HCT116 (cell line): Measurements from ENCODE around the gene CAPN10. TPM values are rescaled to one million over a fixed set of nuclear protein-coding genes. Genes with fewer than 3 reads are reported as not detected.

ENCODE experiments used
- ATAC-seq: fragments of 200-7000 bp; cut with Tn5 transposase; 2 replicates; pipeline ENCODE4 v1.9.1; 2020; ENCODE audit warnings: mild to moderate bottlenecking, moderate library complexity
- BruUV-seq: library from RNA; stranded (reverse); fragments of 400-500 nt; replicated peaks from 2 replicates; lab custom pipeline; 2021; lab: Mats Ljungman, UMichigan
- CTCF ChIA-PET: fragments of 300-600 bp; sonication (Branson Sonifier 250); formaldehyde crosslinking; loops from one replicate; lab custom pipeline; 2021; ENCODE audit warnings: antibody characterized with exemption; lab: Charles Lee
- POLR2A ChIA-PET: fragments of 300-600, 350-600 bp; sonication (Branson Sonifier 250); formaldehyde crosslinking; loops from one replicate; lab custom pipeline; 2021; ENCODE audit warnings: antibody characterized with exemption; lab: Charles Lee
- RAD21 ChIA-PET, 2 experiments: fragments of 300-600 bp; sonication (Branson Sonifier 250); formaldehyde crosslinking; loops; one replicate each; lab custom pipeline; 2023; ENCODE audit warnings: low total read pairs in 2 of 2; ENCODE audit not compliant: uncharacterized antibody in 2 of 2, unreplicated experiment in 2 of 2, low non-redundant PET in 1 of 2; lab: Charles Lee
- DNase-seq: peaks from one replicate; pipeline ENCODE4 v3.0.0-alpha.2; 2010; ENCODE audit warnings: low read depth, low spot score
- H2AFZ ChIP-seq: fragments of 200-600 bp; shearing (Covaris generic), sonication (generic); 2 replicates; pipeline ENCODE4 v1.6.1; 2017; ENCODE audit warnings: low read depth, mixed run types, mixed read lengths, antibody characterized with exemption, low read length; ENCODE audit not compliant: poor library complexity, severe bottlenecking
- H3K27ac ChIP-seq: 2 replicates; pipeline ENCODE4 v1.5.1; 2012; ENCODE audit warnings: low read depth, low read length
- H3K27me3 ChIP-seq: fragments of 200-600 bp; sonication (generic); 2 replicates; pipeline ENCODE4 v1.6.1; 2016; ENCODE audit warnings: mixed run types, low read length, mixed read lengths; ENCODE audit not compliant: insufficient read depth
- H3K36me3 ChIP-seq, 2 experiments: fragments of 200-500 bp in 1 of 2; fragments of 200-600 bp in 1 of 2; sonication (Bioruptor generic) in 1 of 2; sonication (generic) in 1 of 2; 2 replicates each; pipeline versions ENCODE4 v1.5.1 to v1.6.1; 2014 to 2016; ENCODE audit warnings: low read length in 2 of 2, inconsistent platforms in 1 of 2, mixed read lengths in 1 of 2, mixed run types in 1 of 2; ENCODE audit not compliant: insufficient read depth in 2 of 2, control insufficient read depth in 1 of 2
- H3K4me1 ChIP-seq, 2 experiments: fragments of 200-600 bp in 1 of 2; sonication (generic) in 1 of 2; 2 replicates each; pipeline versions ENCODE4 v1.5.1 to v1.6.1; 2012 to 2017; ENCODE audit warnings: low read length in 2 of 2, inconsistent platforms in 1 of 2, mild to moderate bottlenecking in 1 of 2, mixed read lengths in 1 of 2, mixed run types in 1 of 2, moderate library complexity in 1 of 2; ENCODE audit not compliant: insufficient read depth in 2 of 2, control insufficient read depth in 1 of 2
- H3K4me2 ChIP-seq: fragments of 200-600 bp; sonication (generic); 2 replicates; pipeline ENCODE4 v1.6.1; 2017; ENCODE audit warnings: mixed run types, low read length, mixed read lengths
- H3K4me3 ChIP-seq, 2 experiments: fragments of 200-600 bp in 1 of 2; sonication (generic) in 1 of 2; replicated peaks in 1 of 2; 2 replicates each; pipeline ENCODE4 v1.5.1; 2011 to 2016; ENCODE audit warnings: low read length in 2 of 2, control low read depth in 1 of 2, low read depth in 1 of 2, mild to moderate bottlenecking in 1 of 2, mixed read lengths in 1 of 2, mixed run types in 1 of 2
- H3K79me2 ChIP-seq: fragments of 200-600 bp; sonication (generic); 2 replicates; pipeline ENCODE4 v1.6.1; 2017; ENCODE audit warnings: mild to moderate bottlenecking, mixed run types, low read length, moderate library complexity, mixed read lengths; ENCODE audit not compliant: insufficient read depth
- H3K9ac ChIP-seq: fragments of 200-600 bp; sonication (generic); 2 replicates; pipeline ENCODE4 v1.6.1; 2016; ENCODE audit warnings: low read length, mixed read lengths
- H3K9me2 ChIP-seq: fragments of 200-600 bp; sonication (generic), shearing (Covaris generic); 2 replicates; pipeline ENCODE4 v1.6.1; 2017; ENCODE audit warnings: mixed run types, mild to moderate bottlenecking, moderate library complexity; ENCODE audit not compliant: insufficient read depth
- H3K9me3 ChIP-seq, 2 experiments: fragments of 200-500 bp in 1 of 2; fragments of 200-600 bp in 1 of 2; sonication (Bioruptor generic) in 1 of 2; sonication (generic) in 1 of 2; 2 replicates each; pipeline ENCODE4 v1.6.1; 2014 to 2017; ENCODE audit warnings: low read length in 2 of 2, mixed read lengths in 2 of 2, inconsistent platforms in 1 of 2, low read depth in 1 of 2, mild to moderate bottlenecking in 1 of 2, mixed run types in 1 of 2, moderate library complexity in 1 of 2; ENCODE audit not compliant: control insufficient read depth in 1 of 2, insufficient read depth in 1 of 2
- H4K20me1 ChIP-seq: fragments of 200-600 bp; sonication (generic), shearing (Covaris generic); 2 replicates; pipeline ENCODE4 v1.6.1; 2017; ENCODE audit warnings: mixed run types, mild to moderate bottlenecking, moderate library complexity; ENCODE audit not compliant: insufficient read depth
- EZH2phosphoT487 ChIP-seq: fragments of 200-600 bp; IDR thresholded peaks from 2 replicates; pipeline ENCODE4 v1.6.1; 2018; ENCODE audit warnings: antibody characterized with exemption, borderline replicate concordance
- intact Hi-C: fragments of 100-400 bp; cut with micrococcal nuclease; formaldehyde crosslinking; loops from 2 replicates; pipeline ENCODE4 v1.10.0; 2022
- total RNA-seq: library from RNA; stranded (reverse); gene quantifications from one replicate; pipeline ENCODE4 v1.2.1, GENCODE V29; 2021; ENCODE audit not compliant: unreplicated experiment
- TF ChIP-seq, protein P1 (sequence below), 3 experiments: fragments of 200-600 bp in 1 of 3; sonication (generic) in 1 of 3; IDR thresholded peaks in 2 of 3; conservative IDR thresholded peaks in 1 of 3; 2 replicates each; pipeline ENCODE4 v1.5.1; 2012 to 2017; ENCODE audit warnings: low read depth in 2 of 3, low read length in 2 of 3, antibody characterized with exemption in 1 of 3, borderline replicate concordance in 1 of 3, control low read depth in 1 of 3, mild to moderate bottlenecking in 1 of 3, mixed read lengths in 1 of 3, mixed run types in 1 of 3, moderate library complexity in 1 of 3; ENCODE audit not compliant: insufficient read depth in 1 of 3
- TF ChIP-seq, protein P2 (sequence below): IDR thresholded peaks from 2 replicates; pipeline ENCODE4 v1.6.1; 2012; ENCODE audit warnings: low read depth

Gene CAPN10
- total RNA-seq, 1 experiment from 2014 or later, result 40.7 TPM

DNA sequence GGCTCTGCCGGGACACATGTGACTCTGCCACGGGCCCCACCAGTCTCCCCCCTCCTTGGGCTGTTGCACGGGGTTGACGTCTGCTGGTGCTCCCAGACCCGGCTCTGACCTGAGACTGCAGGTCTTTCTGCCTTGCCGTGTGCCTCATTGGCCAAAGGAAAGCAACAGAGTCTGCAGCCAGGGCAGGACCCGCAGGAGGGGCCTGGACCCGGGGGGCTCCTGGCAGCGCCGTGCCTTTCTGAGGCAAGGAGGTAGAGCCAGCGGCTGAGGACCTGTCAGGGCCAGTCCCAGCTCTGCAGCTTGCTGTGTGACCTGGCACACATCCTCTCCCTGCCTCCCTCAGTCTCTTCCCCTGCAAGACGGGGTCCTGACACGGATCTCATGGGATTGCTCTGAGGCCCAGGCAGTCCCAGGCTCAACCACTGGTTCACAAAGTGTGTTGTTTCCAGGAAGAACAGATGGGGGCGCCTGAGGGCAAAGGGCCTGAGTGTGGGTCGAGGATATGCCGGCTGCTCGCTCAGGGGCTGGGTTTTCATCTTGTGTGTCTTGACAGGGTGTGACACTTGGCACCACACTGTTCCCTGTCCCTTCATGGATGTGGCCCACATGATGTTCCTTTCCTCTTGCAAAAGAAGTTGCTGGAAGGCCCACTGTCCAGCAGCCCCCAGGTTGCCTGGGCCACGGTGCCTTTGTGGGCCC, 9.0 kb downstream of the CAPN10 start:
- no peak overlapping the region for H2AFZ ChIP-seq
- H3K9ac ChIP-seq, result no peak overlapping the region
- H3K27ac ChIP-seq, result no peak overlapping the region
- TF ChIP-seq, protein P1, sequence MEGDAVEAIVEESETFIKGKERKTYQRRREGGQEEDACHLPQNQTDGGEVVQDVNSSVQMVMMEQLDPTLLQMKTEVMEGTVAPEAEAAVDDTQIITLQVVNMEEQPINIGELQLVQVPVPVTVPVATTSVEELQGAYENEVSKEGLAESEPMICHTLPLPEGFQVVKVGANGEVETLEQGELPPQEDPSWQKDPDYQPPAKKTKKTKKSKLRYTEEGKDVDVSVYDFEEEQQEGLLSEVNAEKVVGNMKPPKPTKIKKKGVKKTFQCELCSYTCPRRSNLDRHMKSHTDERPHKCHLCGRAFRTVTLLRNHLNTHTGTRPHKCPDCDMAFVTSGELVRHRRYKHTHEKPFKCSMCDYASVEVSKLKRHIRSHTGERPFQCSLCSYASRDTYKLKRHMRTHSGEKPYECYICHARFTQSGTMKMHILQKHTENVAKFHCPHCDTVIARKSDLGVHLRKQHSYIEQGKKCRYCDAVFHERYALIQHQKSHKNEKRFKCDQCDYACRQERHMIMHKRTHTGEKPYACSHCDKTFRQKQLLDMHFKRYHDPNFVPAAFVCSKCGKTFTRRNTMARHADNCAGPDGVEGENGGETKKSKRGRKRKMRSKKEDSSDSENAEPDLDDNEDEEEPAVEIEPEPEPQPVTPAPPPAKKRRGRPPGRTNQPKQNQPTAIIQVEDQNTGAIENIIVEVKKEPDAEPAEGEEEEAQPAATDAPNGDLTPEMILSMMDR (IDR thresholded peaks at IDR 0.05 in 2 of 3, conservative IDR thresholded peaks at IDR 0.05 in 1 of 3; ENCODE audit: borderline replicate concordance in 1 of 3, insufficient read depth in 1 of 3, low read depth in 2 of 3, low read length in 2 of 3), result peak in 2 of 3 experiments; percentile 44 to 46; a peak in 5 of 6 replicates
- TF ChIP-seq EZH2phosphoT487, result no peak
- TF ChIP-seq, protein P2, sequence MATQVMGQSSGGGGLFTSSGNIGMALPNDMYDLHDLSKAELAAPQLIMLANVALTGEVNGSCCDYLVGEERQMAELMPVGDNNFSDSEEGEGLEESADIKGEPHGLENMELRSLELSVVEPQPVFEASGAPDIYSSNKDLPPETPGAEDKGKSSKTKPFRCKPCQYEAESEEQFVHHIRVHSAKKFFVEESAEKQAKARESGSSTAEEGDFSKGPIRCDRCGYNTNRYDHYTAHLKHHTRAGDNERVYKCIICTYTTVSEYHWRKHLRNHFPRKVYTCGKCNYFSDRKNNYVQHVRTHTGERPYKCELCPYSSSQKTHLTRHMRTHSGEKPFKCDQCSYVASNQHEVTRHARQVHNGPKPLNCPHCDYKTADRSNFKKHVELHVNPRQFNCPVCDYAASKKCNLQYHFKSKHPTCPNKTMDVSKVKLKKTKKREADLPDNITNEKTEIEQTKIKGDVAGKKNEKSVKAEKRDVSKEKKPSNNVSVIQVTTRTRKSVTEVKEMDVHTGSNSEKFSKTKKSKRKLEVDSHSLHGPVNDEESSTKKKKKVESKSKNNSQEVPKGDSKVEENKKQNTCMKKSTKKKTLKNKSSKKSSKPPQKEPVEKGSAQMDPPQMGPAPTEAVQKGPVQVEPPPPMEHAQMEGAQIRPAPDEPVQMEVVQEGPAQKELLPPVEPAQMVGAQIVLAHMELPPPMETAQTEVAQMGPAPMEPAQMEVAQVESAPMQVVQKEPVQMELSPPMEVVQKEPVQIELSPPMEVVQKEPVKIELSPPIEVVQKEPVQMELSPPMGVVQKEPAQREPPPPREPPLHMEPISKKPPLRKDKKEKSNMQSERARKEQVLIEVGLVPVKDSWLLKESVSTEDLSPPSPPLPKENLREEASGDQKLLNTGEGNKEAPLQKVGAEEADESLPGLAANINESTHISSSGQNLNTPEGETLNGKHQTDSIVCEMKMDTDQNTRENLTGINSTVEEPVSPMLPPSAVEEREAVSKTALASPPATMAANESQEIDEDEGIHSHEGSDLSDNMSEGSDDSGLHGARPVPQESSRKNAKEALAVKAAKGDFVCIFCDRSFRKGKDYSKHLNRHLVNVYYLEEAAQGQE, result no peak
- no peaks in the 10 kb centered on the region for H4K20me1 ChIP-seq
- intact Hi-C loops, result no loop called here
- DNase-seq (no peak), ATAC-seq (peak; percentile 87)
- RAD21 ChIA-PET, result no interaction called here
- CTCF ChIA-PET, result no interaction called here
- no peak overlapping the region for H3K4me2 ChIP-seq
- POLR2A ChIA-PET, result no interaction called here
- no peaks in the 10 kb centered on the region; the same call in 1 of the 2 replicates for H3K79me2 ChIP-seq
- H3K9me2 ChIP-seq, result no peaks in the 10 kb centered on the region
- H3K4me3 ChIP-seq, result no peak overlapping the region
- no TSS peak for BruUV-seq
- H3K9me3 ChIP-seq, result no peaks in the 10 kb centered on the region
- H3K36me3 ChIP-seq, result no peaks in the 10 kb centered on the region; a peak in 3 of 4 replicates
- no peaks in the 10 kb centered on the region for H3K4me1 ChIP-seq
- H3K27me3 ChIP-seq, result no peaks in the 10 kb centered on the region
